Small intestine (tissue), 7 donors: ENCODE results near the gene BOD1. TPM values are rescaled to one million over a fixed set of nuclear protein-coding genes. Genes with fewer than 3 reads are reported as not detected.
A peak's percentile ranks its signal among the peaks of the same experiment; 100 is the strongest.

Experiments used
- DNase-seq, 2 donors: peaks; one replicate each; pipeline versions ENCODE4 v3.0.0 to v3.0.0-alpha.2; 2013
- FAIRE-seq: peaks from 2 replicates; lab custom pipeline; 2012; peaks lifted over from hg19 to GRCh38; lab: Jason Lieb, UNC
- H3K27ac ChIP-seq, 3 donors: one replicate each; pipeline ENCODE4 v1.5.1; 2013; ENCODE audit warnings: low read length in 2 of 3, mild to moderate bottlenecking in 2 of 3, control low read depth in 1 of 3, inconsistent platforms in 1 of 3, low read depth in 1 of 3, moderate library complexity in 1 of 3
- H3K27me3 ChIP-seq, 3 donors: one replicate each; pipeline ENCODE4 v1.6.1; 2013; ENCODE audit warnings: low read length in 3 of 3, inconsistent platforms in 1 of 3; ENCODE audit not compliant: control insufficient read depth in 3 of 3, insufficient read depth in 3 of 3
- H3K36me3 ChIP-seq, 3 donors: one replicate each; pipeline ENCODE4 v1.6.1; 2013; ENCODE audit warnings: low read length in 3 of 3, inconsistent platforms in 1 of 3, low read depth in 1 of 3, mild to moderate bottlenecking in 1 of 3, moderate library complexity in 1 of 3; ENCODE audit not compliant: control insufficient read depth in 3 of 3, insufficient read depth in 2 of 3
- H3K4me1 ChIP-seq, 3 donors: one replicate each; pipeline ENCODE4 v1.6.1; 2013; ENCODE audit warnings: low read length in 2 of 3, inconsistent platforms in 1 of 3, low read depth in 1 of 3, mild to moderate bottlenecking in 1 of 3, moderate library complexity in 1 of 3; ENCODE audit not compliant: control insufficient read depth in 3 of 3, insufficient read depth in 2 of 3
- H3K4me3 ChIP-seq, 3 donors: one replicate each; pipeline ENCODE4 v1.5.1; 2013; ENCODE audit warnings: low read length in 3 of 3, control low read depth in 1 of 3, inconsistent platforms in 1 of 3, low read depth in 1 of 3, mild to moderate bottlenecking in 1 of 3, moderate library complexity in 1 of 3
- H3K9me3 ChIP-seq, 2 donors: one replicate each; pipeline ENCODE4 v1.6.1; 2013; ENCODE audit warnings: low read depth in 1 of 2, low read length in 1 of 2; ENCODE audit not compliant: control insufficient read depth in 2 of 2, insufficient read depth in 1 of 2
- WGBS, 3 donors: extraction: QIAGEN DNeasy Blood & Tissue Kit; methylation state at CpG; one replicate each; pipeline ENCODE4 v1.1.7; 2013; 5-methylcytosine and 5-hydroxymethylcytosine counted together
- polyA plus RNA-seq, 4 donors: library from polyadenylated mRNA; stranded (reverse) in 3 of 4; unstranded in 1 of 4; fragments of 200-250 nt in 3 of 4; fragments of 120-200 nt in 1 of 4; gene quantifications; one replicate each; pipeline versions ENCODE4 v1.2.1 to v1.2.3, GENCODE V29; 2013
- donor health status: healthy with polysubstance abuse.
- donor health status: control.
- donor health status: control.
- donor health status: Bipolar disorder and iron deficiency.
- donor health status: healthy.

BOD1 gene
- polyA plus RNA-seq, 4 donors, result 22.4 to 76.7 (median 36.6) TPM

GRCh38 chr5:173634465-173634983 is 18.1 kb upstream of the BOD1 start:
- no peaks in the 10 kb centered on the region for H3K36me3 ChIP-seq

GRCh38 chr5:173633304-173633703 is 16.9 kb upstream of the BOD1 start:
- DNase-seq, result no peak
- no peak overlapping the region for H3K4me3 ChIP-seq
- WGBS, 3 donors, result 82 to 94% (median 86%) methylated on average over 10 of the region's 10 CpGs
- H3K27ac ChIP-seq, result no peak overlapping the region
- FAIRE-seq, result no peak
- no peaks in the 10 kb centered on the region for H3K9me3 ChIP-seq
- no peaks in the 10 kb centered on the region for H3K27me3 ChIP-seq
- H3K4me1 ChIP-seq, result peaks cover 0 to 2% (median 0%) of the 10 kb centered on the region in 3 donors
- no peaks in the 10 kb centered on the region for H3K36me3 ChIP-seq

More at GRCh38 chr5:173634465-173634983, 18.1 kb upstream of the BOD1 start:
- FAIRE-seq, result no peak
- Histone ChIP-seq H3K27me3 (no peaks in the 10 kb centered on the region), H3K4me1 (no peaks in the 10 kb centered on the region), H3K4me3 (no peak overlapping the region), H3K9me3 (no peaks in the 10 kb centered on the region), H3K27ac (no peak overlapping the region)
- no peak for DNase-seq
- WGBS, 3 donors, result 76 to 91% (median 90%) methylated on average over 4 of the region's 4 CpGs

GRCh38 chr5:173631478-173631877 is 15.0 kb upstream of the BOD1 start:
- no peaks in the 10 kb centered on the region for H3K27me3 ChIP-seq
- no peak for FAIRE-seq
- peaks cover 0 to 10% (median 0%) of the 10 kb centered on the region in 3 donors for H3K4me1 ChIP-seq
- no peaks in the 10 kb centered on the region for H3K9me3 ChIP-seq
- no peak for DNase-seq
- no peaks in the 10 kb centered on the region for H3K36me3 ChIP-seq
- 62 to 69% (median 65%) methylated on average over 3 of the region's 3 CpGs for WGBS, 3 donors
- no peak overlapping the region for H3K27ac ChIP-seq
- H3K4me3 ChIP-seq, result no peak overlapping the region

GRCh38 chr5:173630724-173631365 is 14.4 kb upstream of the BOD1 start:
- no peaks in the 10 kb centered on the region for H3K27me3 ChIP-seq
- no peak overlapping the region for H3K27ac ChIP-seq
- no peaks in the 10 kb centered on the region for H3K9me3 ChIP-seq
- no peak overlapping the region for H3K4me3 ChIP-seq
- FAIRE-seq (no peak), DNase-seq (no peak)
- 62 to 71% (median 64%) methylated on average over 6 of the region's 6 CpGs for WGBS, 3 donors
- H3K36me3 ChIP-seq, result no peaks in the 10 kb centered on the region
- peaks cover 0 to 15% (median 0%) of the 10 kb centered on the region in 3 donors for H3K4me1 ChIP-seq

GRCh38 chr5:173629628-173630027 is 13.2 kb upstream of the BOD1 start:
- Histone ChIP-seq H3K27ac (no peak overlapping the region), H3K4me3 (no peak overlapping the region), H3K36me3 (no peaks in the 10 kb centered on the region), H3K9me3 (no peaks in the 10 kb centered on the region), H3K4me1 (peaks cover 0 to 27% (median 0%) of the 10 kb centered on the region in 3 donors), H3K27me3 (no peaks in the 10 kb centered on the region)
- FAIRE-seq (no peak), DNase-seq (no peak)
- 43 to 57% (median 50%) methylated on average over 1 of the region's 1 CpG for WGBS, 3 donors

GRCh38 chr5:173628501-173628900 is 12.1 kb upstream of the BOD1 start:
- no peak for DNase-seq
- Histone ChIP-seq H3K4me3 (no peak overlapping the region), H3K4me1 (peaks cover 0 to 37% (median 0%) of the 10 kb centered on the region in 3 donors), H3K36me3 (no peaks in the 10 kb centered on the region), H3K27ac (no peak overlapping the region), H3K27me3 (no peaks in the 10 kb centered on the region), H3K9me3 (no peaks in the 10 kb centered on the region)
- FAIRE-seq, result no peak
- 78 to 86% (median 85%) methylated on average over 6 of the region's 6 CpGs for WGBS, 3 donors

- DNase-seq (peak in 1 of 2 donors; percentile 34), FAIRE-seq (no peak)
- no peak overlapping the region for H3K27ac ChIP-seq
- no peaks in the 10 kb centered on the region for H3K36me3 ChIP-seq
- 65 to 85% (median 77%) methylated on average over 11 of the region's 11 CpGs for WGBS, 3 donors
- H3K27me3 ChIP-seq, result no peaks in the 10 kb centered on the region
- no peak overlapping the region for H3K4me3 ChIP-seq
- no peaks in the 10 kb centered on the region for H3K9me3 ChIP-seq
- H3K4me1 ChIP-seq, result peaks cover 0 to 38% (median 0%) of the 10 kb centered on the region in 3 donors
Observed at GRCh38 chr5:173627860-173628392, 11.5 kb upstream of the BOD1 start.

GRCh38 chr5:173627271-173627670 is 10.8 kb upstream of the BOD1 start:
- Histone ChIP-seq H3K27me3 (no peaks in the 10 kb centered on the region), H3K4me3 (no peak overlapping the region), H3K9me3 (no peaks in the 10 kb centered on the region), H3K4me1 (peaks cover 0 to 41% (median 0%) of the 10 kb centered on the region in 3 donors), H3K27ac (no peak overlapping the region), H3K36me3 (no peaks in the 10 kb centered on the region)
- WGBS, 3 donors, result 83 to 84% (median 83%) methylated on average over 4 of the region's 4 CpGs
- DNase-seq (no peak), FAIRE-seq (no peak)
